Mucosa of stomach (tissue), 1 donor: ENCODE data around the gene PHC1.
"Not testable (repeated sequence)": the region's sequence is repeated elsewhere in the genome, so short reads cannot be mapped to it uniquely, and the experiment has no call there.

ENCODE experiments used
- H3K27me3 ChIP-seq: one replicate; pipeline ENCODE4 v1.7.0; 2013; ENCODE audit warnings: mild to moderate bottlenecking, low read length; ENCODE audit not compliant: control insufficient read depth, insufficient read depth
- H3K36me3 ChIP-seq: one replicate; pipeline ENCODE4 v1.7.0; 2013; ENCODE audit warnings: low read length; ENCODE audit not compliant: control insufficient read depth, insufficient read depth
- H3K4me1 ChIP-seq: one replicate; pipeline ENCODE4 v1.7.0; 2013; ENCODE audit warnings: mild to moderate bottlenecking, low read length; ENCODE audit not compliant: control insufficient read depth, insufficient read depth
- H3K4me3 ChIP-seq: one replicate; pipeline ENCODE4 v1.7.0; 2013; ENCODE audit warnings: low read length
- H3K9ac ChIP-seq: one replicate; pipeline ENCODE4 v1.7.0; 2013; ENCODE audit warnings: mild to moderate bottlenecking, low read length, moderate library complexity
- H3K9me3 ChIP-seq: one replicate; pipeline ENCODE4 v1.7.0; 2013; ENCODE audit warnings: mild to moderate bottlenecking, low read length, moderate library complexity; ENCODE audit not compliant: control insufficient read depth
- donor health status: Pancreatic carcinoma.

Gene PHC1

GRCh38 chr12:8913702-8914032 lies 642 bp upstream of the PHC1 start:
- Histone ChIP-seq H3K27me3 (no peaks in the 10 kb centered on the region), H3K9ac (peak overlapping the region; percentile 79), H3K9me3 (no peaks in the 10 kb centered on the region), H3K4me1 (peaks cover 19% of the 10 kb centered on the region), H3K36me3 (no peaks in the 10 kb centered on the region), H3K4me3 (peak overlapping the region; percentile 71)

DNA sequence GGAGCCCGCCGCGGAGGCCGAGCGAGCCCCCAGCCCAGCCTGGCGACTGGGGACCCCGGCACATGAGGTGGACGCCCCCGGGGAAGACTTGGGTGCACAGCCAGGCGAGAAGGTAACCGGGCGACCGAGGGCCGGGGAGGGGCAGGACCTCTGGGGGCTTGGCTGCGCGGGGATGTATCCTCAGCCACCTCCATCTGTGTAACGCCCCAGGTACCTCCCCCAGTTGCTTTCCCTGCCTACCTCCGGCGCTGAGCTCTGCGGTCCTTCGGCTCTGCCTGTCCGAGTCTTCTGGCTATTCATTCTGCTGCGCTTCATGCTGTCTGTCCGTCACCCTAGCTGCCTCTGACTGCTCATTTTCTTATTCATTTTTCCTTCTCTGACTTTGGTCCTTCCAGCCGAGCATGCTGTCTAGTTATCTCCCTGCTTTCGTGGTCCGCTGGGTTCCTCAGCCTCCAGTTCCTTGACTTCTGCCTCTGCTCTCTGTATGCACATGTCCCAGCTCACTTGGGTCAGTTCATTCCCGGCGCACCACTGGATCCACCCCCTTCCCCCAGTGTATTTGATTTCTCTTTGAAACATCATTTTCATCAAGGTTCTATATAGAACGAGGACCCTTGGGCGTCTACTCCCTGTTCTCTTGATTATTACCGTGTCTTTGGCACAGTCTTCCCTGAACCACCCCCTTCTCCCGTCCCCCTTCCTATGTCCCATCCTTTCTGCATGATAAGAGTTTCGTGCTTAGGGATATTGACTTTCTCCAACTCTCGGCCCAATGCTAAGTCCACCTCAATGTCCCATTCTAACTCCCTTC lies 612 bp downstream of the PHC1 start:
- no peaks in the 10 kb centered on the region for H3K27me3 ChIP-seq
- no peaks in the 10 kb centered on the region for H3K9me3 ChIP-seq
- H3K4me1 ChIP-seq = peaks cover 19% of the 10 kb centered on the region
- peak overlapping the region; percentile 71 for H3K4me3 ChIP-seq
- H3K9ac ChIP-seq = peak overlapping the region; percentile 67
- H3K36me3 ChIP-seq = no peaks in the 10 kb centered on the region

DNA sequence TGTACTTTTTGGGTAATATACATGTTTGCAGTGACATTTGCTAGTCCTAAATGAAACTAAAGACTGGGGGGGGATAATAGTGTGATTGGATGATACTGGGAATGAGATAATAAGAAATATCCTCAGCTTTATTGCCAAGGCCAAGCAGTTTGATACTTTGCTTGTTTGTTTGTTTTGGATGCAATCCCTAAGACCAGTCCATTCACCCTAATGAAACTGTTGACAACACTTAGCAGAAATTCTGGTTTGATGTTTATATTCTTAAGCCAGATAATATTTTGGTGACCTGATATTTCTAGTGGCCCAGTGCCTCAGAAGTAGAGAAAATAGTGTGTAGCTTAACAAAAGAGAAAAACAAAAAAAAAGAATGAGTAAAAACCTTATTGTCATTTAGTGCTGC lies 1.8 kb downstream of the PHC1 start:
- Histone ChIP-seq H3K9ac (no peak overlapping the region), H3K27me3 (no peaks in the 10 kb centered on the region), H3K9me3 (no peaks in the 10 kb centered on the region), H3K4me3 (no peak overlapping the region), H3K4me1 (peaks cover 19% of the 10 kb centered on the region), H3K36me3 (no peaks in the 10 kb centered on the region)

DNA sequence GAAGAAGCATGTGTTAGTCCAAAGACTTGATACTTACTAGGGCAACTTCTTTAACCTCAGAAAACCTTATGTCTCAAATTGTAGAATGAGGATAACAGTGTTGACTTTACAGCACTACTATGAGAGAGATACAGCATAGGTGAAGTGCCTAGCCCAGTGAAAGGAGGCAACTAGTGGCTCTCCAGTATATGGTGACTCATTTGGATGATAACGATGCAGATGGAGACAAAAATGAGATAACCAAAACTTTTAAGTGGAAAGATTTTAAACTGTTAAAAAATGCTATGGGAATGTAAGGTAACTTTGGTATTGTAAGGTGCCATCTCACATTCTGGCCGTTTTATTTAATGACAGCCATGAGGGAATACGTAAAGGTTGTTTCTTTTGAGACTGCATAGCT lies 2.7 kb downstream of the PHC1 start:
- H3K4me3 ChIP-seq = no peak overlapping the region
- H3K9ac ChIP-seq = no peak overlapping the region
- peaks cover 19% of the 10 kb centered on the region for H3K4me1 ChIP-seq

DNA sequence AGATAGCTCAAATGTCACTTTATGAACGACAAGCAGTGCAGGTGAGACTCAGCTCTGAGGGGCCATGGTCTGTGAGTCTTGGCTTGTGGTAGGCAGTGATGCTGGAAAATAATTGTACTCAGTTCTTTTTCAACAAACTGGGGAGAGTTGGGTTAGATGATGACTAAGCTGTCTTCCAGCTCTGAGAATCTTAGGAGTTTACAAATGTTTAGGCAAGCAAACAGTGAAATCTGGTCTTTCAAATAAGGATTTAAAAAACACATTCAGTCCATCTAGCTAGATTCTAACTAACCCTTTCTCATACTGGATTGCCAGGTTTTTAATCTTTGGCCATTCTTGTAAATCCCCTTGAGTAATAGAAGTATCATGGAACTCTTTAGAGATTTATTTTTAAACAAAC lies 3.4 kb downstream of the PHC1 start:
- Histone ChIP-seq H3K9me3 (no peaks in the 10 kb centered on the region), H3K27me3 (no peaks in the 10 kb centered on the region), H3K9ac (no peak overlapping the region), H3K4me1 (peaks cover 18% of the 10 kb centered on the region), H3K4me3 (no peak overlapping the region), H3K36me3 (no peaks in the 10 kb centered on the region)

More for the DNA sequence above, 2.7 kb downstream of the PHC1 start:
- Histone ChIP-seq H3K9me3 (no peaks in the 10 kb centered on the region), H3K36me3 (no peaks in the 10 kb centered on the region), H3K27me3 (no peaks in the 10 kb centered on the region)

DNA sequence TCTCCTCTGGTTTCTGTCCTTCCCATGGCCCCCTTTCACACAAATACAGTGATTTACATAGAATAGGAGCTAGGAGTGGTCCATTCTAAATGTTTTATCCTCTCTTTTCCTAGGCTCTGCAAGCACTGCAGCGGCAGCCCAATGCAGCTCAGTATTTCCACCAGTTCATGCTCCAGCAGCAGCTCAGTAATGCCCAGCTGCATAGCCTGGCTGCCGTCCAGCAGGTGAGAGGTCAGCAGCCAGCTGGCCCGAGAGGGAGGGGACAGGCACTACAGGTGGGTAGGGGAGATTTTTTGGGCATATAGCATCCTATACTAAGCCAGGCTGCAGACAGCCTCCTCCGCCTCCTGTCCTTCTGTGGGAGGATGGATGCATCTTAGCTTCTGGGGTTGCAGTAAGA lies 5.3 kb downstream of the PHC1 start:
- H3K36me3 ChIP-seq = not testable (repeated sequence)

GRCh38 chr12:8922544-8922943 lies 8.2 kb downstream of the PHC1 start:
- Histone ChIP-seq H3K4me3 (no peak overlapping the region), H3K36me3 (no peaks in the 10 kb centered on the region), H3K27me3 (no peaks in the 10 kb centered on the region), H3K9ac (no peak overlapping the region), H3K9me3 (no peaks in the 10 kb centered on the region), H3K4me1 (no peaks in the 10 kb centered on the region)

More for the DNA sequence above, 5.3 kb downstream of the PHC1 start:
- not testable (repeated sequence) for H3K9me3 ChIP-seq, H3K9ac ChIP-seq, H3K4me3 ChIP-seq, H3K27me3 ChIP-seq, H3K4me1 ChIP-seq

GRCh38 chr12:8930655-8931323 lies 16.5 kb downstream of the PHC1 start:
- H3K36me3 ChIP-seq, H3K4me3 ChIP-seq: not testable (repeated sequence)

GRCh38 chr12:8932464-8932863 lies 18.2 kb downstream of the PHC1 start:
- H3K9me3 ChIP-seq, H3K9ac ChIP-seq, H3K36me3 ChIP-seq, H3K27me3 ChIP-seq, H3K4me1 ChIP-seq, H3K4me3 ChIP-seq: not testable (repeated sequence)

More at GRCh38 chr12:8930655-8931323, 16.5 kb downstream of the PHC1 start:
- not testable (repeated sequence) for H3K9ac ChIP-seq, H3K4me1 ChIP-seq, H3K27me3 ChIP-seq, H3K9me3 ChIP-seq

DNA sequence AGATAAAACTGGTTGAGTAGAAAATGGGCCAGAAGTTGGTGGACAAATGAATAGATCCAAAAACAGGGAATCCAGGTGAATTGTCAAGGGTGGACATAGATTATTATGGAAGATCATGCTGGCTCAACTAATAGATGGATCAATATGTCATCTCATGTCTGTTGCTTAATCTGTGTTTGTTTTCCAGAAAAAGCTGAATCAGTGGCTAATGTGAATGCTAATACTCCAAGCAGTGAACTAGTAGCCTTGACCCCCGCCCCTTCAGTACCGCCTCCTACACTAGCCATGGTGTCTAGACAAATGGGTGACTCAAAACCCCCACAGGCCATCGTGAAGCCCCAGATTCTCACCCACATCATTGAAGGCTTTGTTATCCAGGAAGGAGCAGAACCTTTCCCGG lies 19.8 kb downstream of the PHC1 start:
- H3K9me3 ChIP-seq, H3K27me3 ChIP-seq, H3K36me3 ChIP-seq, H3K4me3 ChIP-seq, H3K4me1 ChIP-seq, H3K9ac ChIP-seq: not testable (repeated sequence)

DNA sequence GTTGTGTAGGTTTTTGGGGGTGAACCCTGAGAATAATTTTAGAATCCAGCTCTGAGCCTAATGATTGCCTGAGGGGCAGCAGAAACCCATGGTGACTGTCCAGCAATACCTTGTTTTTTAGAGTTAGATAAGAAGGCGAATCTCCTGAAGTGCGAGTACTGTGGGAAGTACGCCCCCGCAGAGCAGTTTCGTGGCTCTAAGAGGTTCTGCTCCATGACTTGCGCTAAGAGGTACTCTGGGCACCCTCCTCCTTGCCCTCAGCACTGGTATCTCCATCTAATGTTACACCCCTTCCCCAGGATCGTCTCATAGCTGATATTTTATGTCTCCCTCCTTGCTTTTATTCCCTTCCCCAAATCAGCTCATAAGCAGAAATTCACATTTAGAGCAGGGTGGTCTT lies 22.4 kb downstream of the PHC1 start:
- Histone ChIP-seq H3K9ac (no peak overlapping the region), H3K9me3 (no peaks in the 10 kb centered on the region), H3K4me1 (no peaks in the 10 kb centered on the region), H3K36me3 (no peaks in the 10 kb centered on the region), H3K4me3 (no peak overlapping the region), H3K27me3 (no peaks in the 10 kb centered on the region)

GRCh38 chr12:8937842-8938442 lies 23.6 kb downstream of the PHC1 start:
- not testable (repeated sequence) for H3K9me3 ChIP-seq, H3K36me3 ChIP-seq, H3K4me1 ChIP-seq

More at GRCh38 chr12:8937842-8938442, 23.6 kb downstream of the PHC1 start:
- not testable (repeated sequence) for H3K27me3 ChIP-seq, H3K9ac ChIP-seq, H3K4me3 ChIP-seq
